Stomach (tissue), 4 donors: ENCODE results near the gene MAP3K20.

Experiments used
- EP300 ChIP-seq: sonication (generic); formaldehyde crosslinking; IDR thresholded peaks from one replicate; pipeline ENCODE4 v1.6.1; 2017; ENCODE audit warnings: antibody characterized with exemption
- POLR2A ChIP-seq, 4 donors: fragments of 450-650 bp; IDR thresholded peaks; one replicate each; pipeline ENCODE4 v1.6.1; 2016; ENCODE audit warnings: antibody characterized with exemption in 4 of 4, control low read depth in 2 of 4, mild to moderate bottlenecking in 1 of 4, moderate library complexity in 1 of 4
- POLR2AphosphoS5 ChIP-seq, 3 donors: sonication (generic); formaldehyde crosslinking; IDR thresholded peaks; one replicate each; pipeline ENCODE4 v1.6.1; 2016; ENCODE audit warnings: antibody characterized with exemption in 3 of 3
- TF ChIP-seq, protein P1 (sequence below), 7 experiments: fragments of 450-650 bp in 4 of 7; fragments of 200-600 bp in 3 of 7; sonication (generic) in 3 of 7; IDR thresholded peaks; one replicate each; pipeline ENCODE4 v1.5.1; 2016 to 2019; ENCODE audit warnings: antibody characterized with exemption in 7 of 7, control low read depth in 2 of 7, mild to moderate bottlenecking in 1 of 7

DNA sequence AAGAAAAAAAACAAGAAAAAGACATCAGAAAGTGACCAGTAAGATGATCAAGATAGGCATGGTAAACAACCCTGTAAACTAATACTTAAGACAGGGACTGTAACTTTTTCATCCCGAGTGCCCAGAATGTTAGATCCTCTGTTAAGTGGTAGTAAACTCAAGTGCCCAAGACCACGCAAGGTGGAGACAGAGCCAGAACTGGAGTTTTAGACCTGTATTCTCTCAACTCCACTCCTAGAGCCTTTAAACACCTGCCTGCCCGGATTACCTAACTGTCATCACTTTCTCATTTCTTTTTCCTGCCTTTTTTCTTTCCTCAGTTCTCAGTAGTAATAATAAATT is 203.9 kb downstream of the MAP3K20 start:
- TF ChIP-seq, protein P1, sequence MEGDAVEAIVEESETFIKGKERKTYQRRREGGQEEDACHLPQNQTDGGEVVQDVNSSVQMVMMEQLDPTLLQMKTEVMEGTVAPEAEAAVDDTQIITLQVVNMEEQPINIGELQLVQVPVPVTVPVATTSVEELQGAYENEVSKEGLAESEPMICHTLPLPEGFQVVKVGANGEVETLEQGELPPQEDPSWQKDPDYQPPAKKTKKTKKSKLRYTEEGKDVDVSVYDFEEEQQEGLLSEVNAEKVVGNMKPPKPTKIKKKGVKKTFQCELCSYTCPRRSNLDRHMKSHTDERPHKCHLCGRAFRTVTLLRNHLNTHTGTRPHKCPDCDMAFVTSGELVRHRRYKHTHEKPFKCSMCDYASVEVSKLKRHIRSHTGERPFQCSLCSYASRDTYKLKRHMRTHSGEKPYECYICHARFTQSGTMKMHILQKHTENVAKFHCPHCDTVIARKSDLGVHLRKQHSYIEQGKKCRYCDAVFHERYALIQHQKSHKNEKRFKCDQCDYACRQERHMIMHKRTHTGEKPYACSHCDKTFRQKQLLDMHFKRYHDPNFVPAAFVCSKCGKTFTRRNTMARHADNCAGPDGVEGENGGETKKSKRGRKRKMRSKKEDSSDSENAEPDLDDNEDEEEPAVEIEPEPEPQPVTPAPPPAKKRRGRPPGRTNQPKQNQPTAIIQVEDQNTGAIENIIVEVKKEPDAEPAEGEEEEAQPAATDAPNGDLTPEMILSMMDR (IDR thresholded peaks at IDR 0.05), result no peak
- TF ChIP-seq POLR2A (IDR thresholded peaks at IDR 0.05), result no peak
- TF ChIP-seq POLR2AphosphoS5 (IDR thresholded peaks at IDR 0.05), result no peak
- TF ChIP-seq EP300, result no peak
